HepG2 (cell line): ENCODE measurements around the gene ELAVL4. TPM values are rescaled to one million over a fixed set of nuclear protein-coding genes. Genes with fewer than 3 reads are reported as not detected.

Experiments
- ATAC-seq: fragments of 200-7000 bp; cut with Tn5 transposase; 3 replicates; pipeline ENCODE4 v1.9.1; 2020; ENCODE audit warnings: mild to moderate bottlenecking, moderate library complexity
- BruUV-seq: library from RNA; stranded (reverse); fragments of 400-500 nt; replicated peaks from 2 replicates; lab custom pipeline; 2021; lab: Mats Ljungman, UMichigan
- CTCF ChIA-PET: fragments of 300-600 bp; formaldehyde crosslinking; extraction: SDS; loops from one replicate; lab custom pipeline; 2021; ENCODE audit warnings: low total read pairs, inconsistent platforms, low intra/inter-chr PET ratio; lab: Yijun Ruan, JAX
- POLR2A ChIA-PET: fragments of 350-600 bp; sonication (Branson Sonifier 250); formaldehyde crosslinking; loops from one replicate; lab custom pipeline; 2020; ENCODE audit warnings: antibody characterized with exemption, inconsistent platforms; lab: Yijun Ruan, JAX
- DNase-seq: peaks from one replicate; pipeline ENCODE4 v3.0.0-alpha.2; 2015; ENCODE audit warnings: low spot score
- FAIRE-seq: peaks from 3 replicates; lab custom pipeline; 2011; peaks lifted over from hg19 to GRCh38; lab: Jason Lieb, UNC
- H2AFZ ChIP-seq: one replicate; pipeline ENCODE4 v1.6.1; 2011; ENCODE audit warnings: low read length, inconsistent platforms
- H3K27ac ChIP-seq: fragments of 300-600 bp; 3 replicates; pipeline ENCODE4 v1.8.0; 2011; ENCODE audit warnings: mixed run types, mild to moderate bottlenecking, mixed read lengths, low read length, inconsistent platforms; ENCODE audit not compliant: insufficient read depth; ENCODE audit errors: extremely low read length
- H3K27me3 ChIP-seq, 2 experiments: fragments of 200-600 bp in 1 of 2; 2 replicates in 1 of 2; 3 replicates in 1 of 2; pipeline versions ENCODE4 v1.6.0 to v1.8.0; 2011; ENCODE audit warnings: low read length in 2 of 2, mild to moderate bottlenecking in 2 of 2, moderate library complexity in 2 of 2, inconsistent platforms in 1 of 2; ENCODE audit not compliant: insufficient read depth in 2 of 2, control insufficient read depth in 1 of 2
- H3K36me3 ChIP-seq, 2 experiments: fragments of 200-600 bp in 1 of 2; replicated peaks in 1 of 2; 2 replicates in 1 of 2; 3 replicates in 1 of 2; pipeline versions ENCODE4 v1.5.1 to v1.8.0; 2011; ENCODE audit warnings: low read length in 2 of 2, inconsistent platforms in 1 of 2; ENCODE audit not compliant: insufficient read depth in 2 of 2, control insufficient read depth in 1 of 2
- H3K4me1 ChIP-seq: 2 replicates; pipeline ENCODE4 v1.5.1; 2012; ENCODE audit warnings: low read length, inconsistent platforms; ENCODE audit not compliant: insufficient read depth
- H3K4me2 ChIP-seq: 2 replicates; pipeline ENCODE4 v1.6.0; 2011; ENCODE audit warnings: low read depth, low read length, inconsistent platforms
- H3K4me3 ChIP-seq, 3 experiments: fragments of 200-600 bp in 1 of 3; sonication (generic), shearing (Covaris generic) in 1 of 3; replicated peaks in 1 of 3; 2 replicates each; pipeline ENCODE4 v1.5.1; 2011 to 2016; ENCODE audit warnings: low read length in 3 of 3, inconsistent platforms in 2 of 3, low read depth in 2 of 3, mild to moderate bottlenecking in 2 of 3, control low read depth in 1 of 3, mixed read lengths in 1 of 3; ENCODE audit not compliant: insufficient read depth in 1 of 3
- H3K79me2 ChIP-seq: one replicate; pipeline ENCODE4 v1.6.1; 2011; ENCODE audit warnings: low read length, inconsistent platforms; ENCODE audit not compliant: insufficient read depth
- H3K9ac ChIP-seq: 2 replicates; pipeline ENCODE4 v1.6.0; 2011; ENCODE audit warnings: mild to moderate bottlenecking, low read depth, low read length, inconsistent platforms; ENCODE audit not compliant: insufficient read depth
- H3K9me3 ChIP-seq: 2 replicates; pipeline ENCODE4 v1.5.1; 2012; ENCODE audit warnings: mild to moderate bottlenecking, low read length
- H4K20me1 ChIP-seq: 2 replicates; pipeline ENCODE4 v1.6.0; 2011; ENCODE audit warnings: inconsistent platforms, mild to moderate bottlenecking, low read length, moderate library complexity; ENCODE audit not compliant: insufficient read depth
- JUND ChIP-seq: sonication (generic); formaldehyde crosslinking; IDR thresholded peaks from 2 replicates; pipeline ENCODE4 v1.8.0; 2022; ENCODE audit warnings: mild to moderate bottlenecking, missing genetic modification reagents
- MAFF ChIP-seq: IDR thresholded peaks from 2 replicates; pipeline ENCODE4 v1.6.1; 2011; ENCODE audit warnings: low read depth, low read length, improper control_type of control experiment
- MAFK ChIP-seq, 2 experiments: IDR thresholded peaks in 1 of 2; conservative IDR thresholded peaks in 1 of 2; 2 replicates each; pipeline ENCODE4 v1.6.1; 2011; ENCODE audit warnings: improper control_type of control experiment in 2 of 2, low read length in 2 of 2
- NR2F2 ChIP-seq: IDR thresholded peaks from 2 replicates; pipeline ENCODE4 v1.6.1; 2012; ENCODE audit warnings: low read depth, inconsistent platforms, borderline replicate concordance
- ZNF451 ChIP-seq: sonication (generic); formaldehyde crosslinking; IDR thresholded peaks from 2 replicates; pipeline ENCODE4 v1.5.0; 2020; ENCODE audit warnings: mild to moderate bottlenecking, missing genetic modification reagents
- ZNF687 ChIP-seq: sonication (generic); formaldehyde crosslinking; IDR thresholded peaks from 2 replicates; pipeline ENCODE4 v1.5.1; 2020; ENCODE audit warnings: mild to moderate bottlenecking, missing genetic modification reagents, moderate library complexity
- WGBS: methylation state at CpG from one replicate; pipeline ENCODE4 v1.1.6; 2017; ENCODE audit warnings: low lambda C conversion rate; 5-methylcytosine and 5-hydroxymethylcytosine counted together
- in situ Hi-C: cut with HindIII; loops from 2 replicates; pipeline ENCODE4 v1.10.0; 2017; ENCODE audit warnings: low pct_unique_long_range_greater_than_20kb; ENCODE audit not compliant: extremely low pct_ligation_motif_present
- intact Hi-C: fragments of 100-400 bp; cut with micrococcal nuclease; formaldehyde crosslinking; loops from one replicate; pipeline ENCODE4 v1.10.0; 2022; ENCODE audit not compliant: unreplicated experiment
- polyA plus RNA-seq, 8 experiments: library from polyadenylated mRNA; depleted of rRNA in 3 of 8; stranded (reverse) in 7 of 8; unstranded in 1 of 8; fragments of >200 nt; fragmentation: Illumina TruSeq in 4 of 8; extraction: Trizol in 4 of 8; gene quantifications; 2 replicates each; pipeline versions ENCODE4 v1.2.1 to v1.2.3, GENCODE V29; 2011 to 2016; ENCODE audit warnings: low read depth in 4 of 8, missing spikeins in 1 of 8, mixed read lengths in 1 of 8; ENCODE audit not compliant: insufficient read depth in 1 of 8
- total RNA-seq, 5 experiments: library from RNA; depleted of rRNA; stranded (reverse); fragments of >200 nt; fragmentation: Illumina TruSeq; extraction: Trizol; gene quantifications; 2 replicates each; pipeline ENCODE4 v1.2.3, GENCODE V29; 2016; ENCODE audit warnings: low read depth in 1 of 5

ELAVL4 gene
- total and polyA plus RNA-seq, 2 of the 13 experiments (the other 11 are each of a cell fraction or from before 2014, with no cell fraction given): not detected

- DNase-seq: no peak
- FAIRE-seq: no peak
- no peak for ATAC-seq
These were observed 10.1 kb upstream of the ELAVL4 start for GRCh38 chr1:50098591-50099021.

More at GRCh38 chr1:50098591-50099021, 10.1 kb upstream of the ELAVL4 start:
- no peak overlapping the region for H3K4me3 ChIP-seq
- intact Hi-C loops: no loop called here
- H2AFZ ChIP-seq: no peak overlapping the region
- no peaks in the 10 kb centered on the region for H3K4me1 ChIP-seq
- no peaks in the 10 kb centered on the region for H3K79me2 ChIP-seq
- no peak overlapping the region for H3K9ac ChIP-seq
- no peak overlapping the region for H3K4me2 ChIP-seq
- H4K20me1 ChIP-seq: no peaks in the 10 kb centered on the region
- no peaks in the 10 kb centered on the region for H3K9me3 ChIP-seq
- whole genome bisulfite sequencing: 6% methylated on average over 2 of the region's 2 CpGs
- POLR2A ChIA-PET: no interaction called here
- CTCF ChIA-PET: no interaction called here
- TF ChIP-seq NR2F2 (no peak), MAFK (conservative IDR thresholded peaks at IDR 0.05 in 1 of 2, IDR thresholded peaks at IDR 0.05 in 1 of 2; ENCODE audit: low read length in 2 of 2) (peak; percentile 49 to 65; a peak in 3 of 4 replicates), JUND (no peak), ZNF451 (no peak), MAFF (peak; percentile 47; the same call in 1 of the 2 replicates), ZNF687 (CRISPR knock-in tag) (no peak)
- H3K27me3 ChIP-seq: no peaks in the 10 kb centered on the region
- H3K36me3 ChIP-seq: no peaks in the 10 kb centered on the region
- in situ Hi-C loops: no loop called here
- no TSS peak for BruUV-seq
- no peak overlapping the region for H3K27ac ChIP-seq
